RKO (cell line): Measurements from ENCODE around the gene DUSP22.
"Not testable (repeated sequence)": the region's sequence is repeated elsewhere in the genome, so short reads cannot be mapped to it uniquely, and the experiment has no call there.

Experiments used
- DNase-seq: peaks from one replicate; pipeline ENCODE4 v3.0.0-alpha.2; 2016; ENCODE audit warnings: low spot score

The DUSP22 gene

GRCh38 chr6:280775-281468 lies 11.4 kb upstream of the DUSP22 start:
- no peak for DNase-seq

GRCh38 chr6:281469-282103 lies 10.7 kb upstream of the DUSP22 start:
- no peak for DNase-seq

- DNase-seq: no peak
These were observed 10.0 kb upstream of the DUSP22 start for GRCh38 chr6:282177-282866.

- no peak for DNase-seq
These were observed 9.3 kb upstream of the DUSP22 start for GRCh38 chr6:282867-283416.

GRCh38 chr6:284486-284885 lies 7.8 kb upstream of the DUSP22 start:
- DNase-seq: no peak

GRCh38 chr6:285030-285771 lies 7.1 kb upstream of the DUSP22 start:
- no peak for DNase-seq

GRCh38 chr6:285902-286301 lies 6.4 kb upstream of the DUSP22 start:
- not testable (repeated sequence) for DNase-seq

- no peak for DNase-seq
These were observed 5.4 kb upstream of the DUSP22 start for GRCh38 chr6:286681-287488.

- DNase-seq: no peak
These were observed 4.8 kb upstream of the DUSP22 start for GRCh38 chr6:287489-287860.

- DNase-seq: no peak
These were observed 3.4 kb upstream of the DUSP22 start for GRCh38 chr6:288866-289265.

- no peak for DNase-seq
These were observed 2.0 kb upstream of the DUSP22 start for GRCh38 chr6:290111-290922.

GRCh38 chr6:291204-291696 lies 1.0 kb upstream of the DUSP22 start:
- DNase-seq: peak; percentile 84

- peak; percentile 71 for DNase-seq
These were observed 362 bp downstream of the DUSP22 start for GRCh38 chr6:292506-293192.

- peak; percentile 35 for DNase-seq
These were observed 1.2 kb downstream of the DUSP22 start for GRCh38 chr6:293193-294174.

- DNase-seq: no peak
These were observed 2.6 kb downstream of the DUSP22 start for GRCh38 chr6:294656-295565.

- no peak for DNase-seq
These were observed 4.2 kb downstream of the DUSP22 start for GRCh38 chr6:296151-297122.
